HG03432 (cell line): Measurements from ENCODE around the gene DCDC2B.
"Not testable (repeated sequence)": the region's sequence is repeated elsewhere in the genome, so short reads cannot be mapped to it uniquely, and the experiment has no call there.

Experiments used
- ATAC-seq: cut with Tn5 transposase; IDR thresholded peaks from one replicate; pipeline ENCODE4 v1.9.1; 2021; ENCODE audit warnings: mild to moderate bottlenecking, moderate library complexity; ENCODE audit not compliant: unreplicated experiment

DCDC2B gene

GRCh38 chr1:32255072-32256071 is 46.5 kb downstream of the DCDC2B start:
- ATAC-seq: no peak

GRCh38 chr1:32256473-32257226 is 47.8 kb downstream of the DCDC2B start:
- no peak for ATAC-seq

GRCh38 chr1:32257227-32257508 is 48.3 kb downstream of the DCDC2B start:
- no peak for ATAC-seq

GRCh38 chr1:32263236-32263593 is 54.3 kb downstream of the DCDC2B start:
- ATAC-seq: not testable (repeated sequence)

GRCh38 chr1:32263744-32264143 is 54.9 kb downstream of the DCDC2B start:
- peak; percentile 49 for ATAC-seq
